Activated CD4-positive, alpha-beta T cell treated with anti-CD3 and anti-CD28 coated beads, Interleukin-2, amount 10 ng/mL, durations not matched to agents 7 days and 5 days (primary cell): Measurements from ENCODE around the gene C2orf15. TPM values are rescaled to one million over a fixed set of nuclear protein-coding genes. Genes with fewer than 3 reads are reported as not detected.
"Not testable (repeated sequence)": the region's sequence is repeated elsewhere in the genome, so short reads cannot be mapped to it uniquely, and the experiment has no call there.

ENCODE experiments used
- CTCF ChIA-PET: fragments of 350-600 bp; sonication (Branson Sonifier 250); formaldehyde crosslinking; loops from one replicate; lab custom pipeline; 2021; ENCODE audit warnings: antibody characterized with exemption; lab: Charles Lee
- POLR2A ChIA-PET: fragments of 350-600 bp; sonication (Branson Sonifier 250); formaldehyde crosslinking; loops from one replicate; lab custom pipeline; 2021; ENCODE audit warnings: antibody characterized with exemption; lab: Charles Lee
- DNase-seq: peaks from one replicate; pipeline ENCODE4 v3.0.0-alpha.2; 2020
- H3K27ac Mint-ChIP-seq: one replicate; pipeline ENCODE4 v1.8.0; 2021; ENCODE audit warnings: mild to moderate bottlenecking, moderate library complexity, mixed read lengths
- H3K27me3 Mint-ChIP-seq: one replicate; pipeline ENCODE4 v1.8.0; 2021; ENCODE audit warnings: mixed read lengths
- H3K36me3 Mint-ChIP-seq: one replicate; pipeline ENCODE4 v1.8.0; 2021; ENCODE audit warnings: low read depth, mixed read lengths
- H3K4me1 Mint-ChIP-seq: one replicate; pipeline ENCODE4 v1.8.0; 2021; ENCODE audit warnings: mixed read lengths
- H3K4me3 Mint-ChIP-seq: one replicate; pipeline ENCODE4 v1.8.0; 2021; ENCODE audit warnings: mild to moderate bottlenecking, moderate library complexity, mixed read lengths
- H3K9me3 Mint-ChIP-seq: one replicate; pipeline ENCODE4 v1.8.0; 2021; ENCODE audit warnings: mixed read lengths
- total RNA-seq, 2 experiments: library from RNA; stranded (reverse); gene quantifications; one replicate each; pipeline ENCODE4 v1.2.3, GENCODE V29; 2021

C2orf15 gene
- total RNA-seq, result 1 to 10 TPM in 1 of 2 experiments, under 1 TPM in 1; 0.72 to 1.2 TPM

- peaks cover 1% of the 10 kb centered on the region for H3K36me3 Mint-ChIP-seq
- no peaks in the 10 kb centered on the region for H3K9me3 Mint-ChIP-seq
- CTCF ChIA-PET, result interaction anchor here (1.0 to 1.7 kb wide), 3 partner anchors 14 to 196 kb away, joined by 3 to 5 read pairs (median 5); partner anchors contain the start of genes EIF5B, LIPT1 and TSGA10
- H3K4me1 Mint-ChIP-seq, result peaks cover 24% of the 10 kb centered on the region
- peak within 1 kb of the TSS; percentile 96 for H3K27ac Mint-ChIP-seq
- peak; percentile 96 for DNase-seq
- H3K27me3 Mint-ChIP-seq, result peaks cover 7% of the 10 kb centered on the region
- POLR2A ChIA-PET, result interaction anchor here (1.0 kb wide), 1 partner anchor 14 kb away, joined by 3 read pairs; the partner anchor contains the start of genes LIPT1 and TSGA10
- peak within 1 kb of the TSS; percentile 97 for H3K4me3 Mint-ChIP-seq
Measured at GRCh38 chr2:99141110-99142108, at the start of gene C2orf15. Gene C2orf15, plus strand, starts transcription at chr2:99141707. Its CDS starts 8,852 bp downstream, at chr2:99150559.

- CTCF ChIA-PET, result no interaction called here
- DNase-seq, result no peak
- Mint-ChIP-seq H3K27ac (no peak overlapping the region), H3K36me3 (no peaks in the 10 kb centered on the region), H3K4me1 (peaks cover 5% of the 10 kb centered on the region), H3K27me3 (peaks cover 11% of the 10 kb centered on the region), H3K9me3 (peaks cover 11% of the 10 kb centered on the region), H3K4me3 (no peak overlapping the region)
- POLR2A ChIA-PET, result no interaction called here
Measured at GRCh38 chr2:99096728-99097127, 44.8 kb upstream of the C2orf15 start.

- Mint-ChIP-seq H3K9me3 (no peaks in the 10 kb centered on the region), H3K27ac (no peak overlapping the region), H3K27me3 (no peaks in the 10 kb centered on the region), H3K36me3 (peaks cover 1% of the 10 kb centered on the region), H3K4me1 (peaks cover 5% of the 10 kb centered on the region), H3K4me3 (no peak overlapping the region)
- ChIA-PET POLR2A (no interaction called here), CTCF (no interaction called here)
- DNase-seq, result no peak
Measured at GRCh38 chr2:99101697-99102096, 39.8 kb upstream of the C2orf15 start.

- no peak overlapping the region for H3K27ac Mint-ChIP-seq
- no peaks in the 10 kb centered on the region for H3K27me3 Mint-ChIP-seq
- H3K4me1 Mint-ChIP-seq, result peaks cover 5% of the 10 kb centered on the region
- no peak overlapping the region for H3K4me3 Mint-ChIP-seq
- peaks cover 1% of the 10 kb centered on the region for H3K36me3 Mint-ChIP-seq
- no peak for DNase-seq
- ChIA-PET POLR2A (no interaction called here), CTCF (no interaction called here)
- H3K9me3 Mint-ChIP-seq, result no peaks in the 10 kb centered on the region
Measured at GRCh38 chr2:99104006-99104405, 37.5 kb upstream of the C2orf15 start.

GRCh38 chr2:99106913-99107312 lies 34.6 kb upstream of the C2orf15 start:
- ChIA-PET POLR2A (no interaction called here), CTCF (no interaction called here)
- no peak for DNase-seq
- H3K4me3 Mint-ChIP-seq, result no peak overlapping the region
- H3K27ac Mint-ChIP-seq, result no peak overlapping the region
- no peaks in the 10 kb centered on the region for H3K9me3 Mint-ChIP-seq
- H3K36me3 Mint-ChIP-seq, result peaks cover 1% of the 10 kb centered on the region
- no peaks in the 10 kb centered on the region for H3K4me1 Mint-ChIP-seq
- H3K27me3 Mint-ChIP-seq, result peaks cover 2% of the 10 kb centered on the region

- no peak overlapping the region for H3K4me3 Mint-ChIP-seq
- no peaks in the 10 kb centered on the region for H3K4me1 Mint-ChIP-seq
- peaks cover 2% of the 10 kb centered on the region for H3K27me3 Mint-ChIP-seq
- no peaks in the 10 kb centered on the region for H3K36me3 Mint-ChIP-seq
- H3K27ac Mint-ChIP-seq, result no peak overlapping the region
- no peak for DNase-seq
- ChIA-PET POLR2A (no interaction called here), CTCF (no interaction called here)
- H3K9me3 Mint-ChIP-seq, result no peaks in the 10 kb centered on the region
Measured at GRCh38 chr2:99111236-99111635, 30.3 kb upstream of the C2orf15 start.

- DNase-seq, result no peak
- POLR2A ChIA-PET, result no interaction called here
- no peak overlapping the region for H3K4me3 Mint-ChIP-seq
- CTCF ChIA-PET, result no interaction called here
- H3K9me3 Mint-ChIP-seq, result no peaks in the 10 kb centered on the region
- no peaks in the 10 kb centered on the region for H3K36me3 Mint-ChIP-seq
- no peak overlapping the region for H3K27ac Mint-ChIP-seq
- no peaks in the 10 kb centered on the region for H3K4me1 Mint-ChIP-seq
- peaks cover 2% of the 10 kb centered on the region for H3K27me3 Mint-ChIP-seq
Measured at GRCh38 chr2:99111945-99112344, 29.6 kb upstream of the C2orf15 start.

GRCh38 chr2:99112617-99113016 lies 28.9 kb upstream of the C2orf15 start:
- Mint-ChIP-seq H3K9me3 (no peaks in the 10 kb centered on the region), H3K4me3 (no peak overlapping the region), H3K36me3 (no peaks in the 10 kb centered on the region), H3K4me1 (no peaks in the 10 kb centered on the region), H3K27me3 (peaks cover 2% of the 10 kb centered on the region), H3K27ac (no peak overlapping the region)
- DNase-seq, result no peak
- CTCF ChIA-PET, result no interaction called here
- POLR2A ChIA-PET, result no interaction called here

- Mint-ChIP-seq H3K4me3 (no peak overlapping the region), H3K9me3 (peaks cover 32% of the 10 kb centered on the region), H3K36me3 (peaks cover 26% of the 10 kb centered on the region), H3K27me3 (no peaks in the 10 kb centered on the region), H3K27ac (no peak overlapping the region), H3K4me1 (no peaks in the 10 kb centered on the region)
- POLR2A ChIA-PET, result no interaction called here
- CTCF ChIA-PET, result no interaction called here
- no peak for DNase-seq
Measured at GRCh38 chr2:99127981-99128380, 13.5 kb upstream of the C2orf15 start.

- H3K4me1 Mint-ChIP-seq, DNase-seq, H3K4me3 Mint-ChIP-seq, POLR2A ChIA-PET, H3K27me3 Mint-ChIP-seq, H3K27ac Mint-ChIP-seq: not testable (repeated sequence)
- CTCF ChIA-PET, result interaction anchor here (0.6 to 1.3 kb wide), 2 partner anchors 20 to 298 kb away, joined by 3 read pairs; partner anchors contain the start of gene LIPT1
- H3K36me3 Mint-ChIP-seq, result peaks cover 17% of the 10 kb centered on the region
- H3K9me3 Mint-ChIP-seq, result peaks cover 28% of the 10 kb centered on the region
Measured at GRCh38 chr2:99135044-99135556, 6.4 kb upstream of the C2orf15 start.

GRCh38 chr2:99139003-99139402 lies 2.5 kb upstream of the C2orf15 start:
- H3K36me3 Mint-ChIP-seq, result peaks cover 6% of the 10 kb centered on the region
- no peak overlapping the region for H3K4me3 Mint-ChIP-seq
- POLR2A ChIA-PET, result interaction anchor here (0.5 kb wide), 1 partner anchor 101 kb away, joined by 4 read pairs; no protein-coding TSS in a partner anchor
- H3K4me1 Mint-ChIP-seq, result peaks cover 24% of the 10 kb centered on the region
- no peak for DNase-seq
- peaks cover 7% of the 10 kb centered on the region for H3K9me3 Mint-ChIP-seq
- CTCF ChIA-PET, result interaction anchor here (0.6 kb wide), 5 partner anchors 11 to 663 kb away, joined by 3 to 4 read pairs (median 3); no protein-coding TSS in a partner anchor
- no peak overlapping the region for H3K27ac Mint-ChIP-seq
- H3K27me3 Mint-ChIP-seq, result peaks cover 7% of the 10 kb centered on the region

GRCh38 chr2:99140056-99140859 lies 1.2 kb upstream of the C2orf15 start:
- no peak for DNase-seq
- H3K4me3 Mint-ChIP-seq, result peak overlapping the region; percentile 97
- H3K4me1 Mint-ChIP-seq, result peaks cover 24% of the 10 kb centered on the region
- H3K27ac Mint-ChIP-seq, result peak overlapping the region; percentile 96
- CTCF ChIA-PET, result interaction anchor here (1.7 kb wide), 1 partner anchor 15 kb away, joined by 5 read pairs; the partner anchor contains the start of genes LIPT1 and TSGA10
- H3K9me3 Mint-ChIP-seq, result no peaks in the 10 kb centered on the region
- H3K27me3 Mint-ChIP-seq, result peaks cover 7% of the 10 kb centered on the region
- POLR2A ChIA-PET, result interaction anchor here (1.0 kb wide), 1 partner anchor 15 kb away, joined by 3 read pairs; the partner anchor contains the start of genes LIPT1 and TSGA10
- peaks cover 3% of the 10 kb centered on the region for H3K36me3 Mint-ChIP-seq
